ENCODE results near the gene SMARCD1.
"Not testable (repeated sequence)": the region's sequence is repeated elsewhere in the genome, so short reads cannot be mapped to it uniquely, and the experiment has no call there.

Gene SMARCD1

DNA sequence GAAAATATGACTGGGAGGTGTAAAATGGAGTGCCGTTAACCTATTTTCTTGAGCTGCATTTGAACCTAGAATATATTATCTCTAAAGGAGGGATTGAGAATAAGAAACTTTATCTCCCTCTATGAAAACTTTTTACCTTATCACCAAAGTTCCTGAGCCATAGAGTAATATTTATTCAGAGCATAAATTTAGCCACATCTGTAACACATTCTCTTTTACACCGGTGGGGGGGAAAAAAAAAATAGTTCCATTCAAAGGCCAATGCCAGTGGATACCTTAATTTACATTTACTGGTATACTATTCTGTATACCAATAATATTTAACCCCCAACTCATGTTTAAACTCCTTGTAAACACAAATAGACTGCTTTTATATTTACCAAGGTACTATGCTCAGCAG is 60.3 kb downstream of the SMARCD1 start:
- DNase-seq (ENCODE audit: low read depth in 1 of 2, low spot score in 1 of 2), result no peak
- H3K27ac ChIP-seq (replicated peaks), result no peak overlapping the region
- H3K4me3 ChIP-seq (replicated peaks; ENCODE audit: insufficient read depth, low read length), result no peak overlapping the region
- TF ChIP-seq POLR2AphosphoS5 (IDR thresholded peaks at IDR 0.05; ENCODE audit: low read depth) (no peak), GABPA (IDR thresholded peaks at IDR 0.05; ENCODE audit: low read depth) (no peak), SPI1 (IDR thresholded peaks at IDR 0.05; ENCODE audit: borderline replicate concordance, low read depth) (no peak)
- TF ChIP-seq, protein P1, sequence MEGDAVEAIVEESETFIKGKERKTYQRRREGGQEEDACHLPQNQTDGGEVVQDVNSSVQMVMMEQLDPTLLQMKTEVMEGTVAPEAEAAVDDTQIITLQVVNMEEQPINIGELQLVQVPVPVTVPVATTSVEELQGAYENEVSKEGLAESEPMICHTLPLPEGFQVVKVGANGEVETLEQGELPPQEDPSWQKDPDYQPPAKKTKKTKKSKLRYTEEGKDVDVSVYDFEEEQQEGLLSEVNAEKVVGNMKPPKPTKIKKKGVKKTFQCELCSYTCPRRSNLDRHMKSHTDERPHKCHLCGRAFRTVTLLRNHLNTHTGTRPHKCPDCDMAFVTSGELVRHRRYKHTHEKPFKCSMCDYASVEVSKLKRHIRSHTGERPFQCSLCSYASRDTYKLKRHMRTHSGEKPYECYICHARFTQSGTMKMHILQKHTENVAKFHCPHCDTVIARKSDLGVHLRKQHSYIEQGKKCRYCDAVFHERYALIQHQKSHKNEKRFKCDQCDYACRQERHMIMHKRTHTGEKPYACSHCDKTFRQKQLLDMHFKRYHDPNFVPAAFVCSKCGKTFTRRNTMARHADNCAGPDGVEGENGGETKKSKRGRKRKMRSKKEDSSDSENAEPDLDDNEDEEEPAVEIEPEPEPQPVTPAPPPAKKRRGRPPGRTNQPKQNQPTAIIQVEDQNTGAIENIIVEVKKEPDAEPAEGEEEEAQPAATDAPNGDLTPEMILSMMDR (IDR thresholded peaks at IDR 0.05; ENCODE audit: insufficient read depth, low read length), result no peak
- TF ChIP-seq, protein P2, sequence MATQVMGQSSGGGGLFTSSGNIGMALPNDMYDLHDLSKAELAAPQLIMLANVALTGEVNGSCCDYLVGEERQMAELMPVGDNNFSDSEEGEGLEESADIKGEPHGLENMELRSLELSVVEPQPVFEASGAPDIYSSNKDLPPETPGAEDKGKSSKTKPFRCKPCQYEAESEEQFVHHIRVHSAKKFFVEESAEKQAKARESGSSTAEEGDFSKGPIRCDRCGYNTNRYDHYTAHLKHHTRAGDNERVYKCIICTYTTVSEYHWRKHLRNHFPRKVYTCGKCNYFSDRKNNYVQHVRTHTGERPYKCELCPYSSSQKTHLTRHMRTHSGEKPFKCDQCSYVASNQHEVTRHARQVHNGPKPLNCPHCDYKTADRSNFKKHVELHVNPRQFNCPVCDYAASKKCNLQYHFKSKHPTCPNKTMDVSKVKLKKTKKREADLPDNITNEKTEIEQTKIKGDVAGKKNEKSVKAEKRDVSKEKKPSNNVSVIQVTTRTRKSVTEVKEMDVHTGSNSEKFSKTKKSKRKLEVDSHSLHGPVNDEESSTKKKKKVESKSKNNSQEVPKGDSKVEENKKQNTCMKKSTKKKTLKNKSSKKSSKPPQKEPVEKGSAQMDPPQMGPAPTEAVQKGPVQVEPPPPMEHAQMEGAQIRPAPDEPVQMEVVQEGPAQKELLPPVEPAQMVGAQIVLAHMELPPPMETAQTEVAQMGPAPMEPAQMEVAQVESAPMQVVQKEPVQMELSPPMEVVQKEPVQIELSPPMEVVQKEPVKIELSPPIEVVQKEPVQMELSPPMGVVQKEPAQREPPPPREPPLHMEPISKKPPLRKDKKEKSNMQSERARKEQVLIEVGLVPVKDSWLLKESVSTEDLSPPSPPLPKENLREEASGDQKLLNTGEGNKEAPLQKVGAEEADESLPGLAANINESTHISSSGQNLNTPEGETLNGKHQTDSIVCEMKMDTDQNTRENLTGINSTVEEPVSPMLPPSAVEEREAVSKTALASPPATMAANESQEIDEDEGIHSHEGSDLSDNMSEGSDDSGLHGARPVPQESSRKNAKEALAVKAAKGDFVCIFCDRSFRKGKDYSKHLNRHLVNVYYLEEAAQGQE (IDR thresholded peaks at IDR 0.05; ENCODE audit: insufficient replicate concordance, low read depth), result no peak
- no peaks in the 10 kb centered on the region for H3K27me3 ChIP-seq (ENCODE audit: insufficient read depth, poor library complexity, severe bottlenecking)

GRCh38 chr12:50147281-50147680 is 62.1 kb downstream of the SMARCD1 start:
- no peak overlapping the region for H3K4me3 ChIP-seq (replicated peaks; ENCODE audit: insufficient read depth, low read length)
- no peak for TF ChIP-seq POLR2AphosphoS5 (IDR thresholded peaks at IDR 0.05; ENCODE audit: low read depth)
- TF ChIP-seq GABPA (IDR thresholded peaks at IDR 0.05; ENCODE audit: low read depth), result no peak
- TF ChIP-seq SPI1 (IDR thresholded peaks at IDR 0.05; ENCODE audit: borderline replicate concordance, low read depth), result no peak
- TF ChIP-seq, protein P2 (IDR thresholded peaks at IDR 0.05; ENCODE audit: insufficient replicate concordance, low read depth), result no peak
- TF ChIP-seq, protein P1 (IDR thresholded peaks at IDR 0.05; ENCODE audit: insufficient read depth, low read length), result no peak
- no peak overlapping the region for H3K27ac ChIP-seq (replicated peaks)
- no peaks in the 10 kb centered on the region for H3K27me3 ChIP-seq (ENCODE audit: insufficient read depth, poor library complexity, severe bottlenecking)
- no peak for DNase-seq (ENCODE audit: low read depth in 1 of 2, low spot score in 1 of 2)

DNA sequence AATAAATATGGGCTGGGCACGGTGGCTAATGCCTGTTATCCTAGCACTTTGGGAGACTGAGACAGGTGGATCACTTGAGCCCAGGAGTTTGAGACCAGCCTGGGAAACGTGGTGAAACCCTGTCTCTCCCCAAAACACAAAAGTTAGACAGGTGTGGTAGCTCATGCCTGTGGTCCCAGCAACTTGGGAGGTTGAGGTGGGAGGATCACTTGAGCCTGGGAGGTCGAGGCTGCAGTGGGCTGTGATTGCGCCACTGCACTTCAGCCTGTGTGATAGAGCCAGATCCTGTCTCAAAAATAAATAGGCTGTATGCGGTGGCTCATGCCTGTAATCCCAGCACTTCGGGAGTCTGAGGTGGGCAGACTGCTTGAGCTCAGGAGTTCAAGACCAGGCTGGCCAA is 62.9 kb downstream of the SMARCD1 start:
- not testable (repeated sequence) for H3K27me3 ChIP-seq (ENCODE audit: insufficient read depth, poor library complexity, severe bottlenecking); H3K4me3 ChIP-seq (replicated peaks; ENCODE audit: insufficient read depth, low read length); H3K27ac ChIP-seq (replicated peaks); DNase-seq (ENCODE audit: low read depth in 1 of 2, low spot score in 1 of 2)

DNA sequence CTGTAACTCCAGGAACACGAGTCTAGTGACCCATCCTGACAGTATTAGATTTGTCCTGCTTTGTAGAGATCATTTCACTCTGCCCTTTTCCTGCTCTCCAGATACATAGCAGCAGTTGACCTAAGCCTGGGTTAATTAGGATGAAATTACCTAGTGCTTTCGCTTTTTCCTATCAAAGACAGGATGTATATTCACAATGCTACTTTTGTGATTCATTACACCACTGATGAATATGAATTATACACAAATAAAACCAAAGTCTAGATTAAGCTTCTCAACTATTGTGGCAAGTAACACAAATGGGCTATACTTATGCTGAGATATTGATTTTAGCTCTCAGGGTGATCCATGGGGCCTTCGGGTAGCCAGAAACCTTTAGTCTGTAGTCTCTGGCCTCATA is 64.2 kb downstream of the SMARCD1 start:
- no peak overlapping the region for H3K27ac ChIP-seq (replicated peaks)
- no peak overlapping the region for H3K4me3 ChIP-seq (replicated peaks; ENCODE audit: insufficient read depth, low read length)
- TF ChIP-seq GABPA (IDR thresholded peaks at IDR 0.05; ENCODE audit: low read depth) (no peak), POLR2AphosphoS5 (IDR thresholded peaks at IDR 0.05; ENCODE audit: low read depth) (no peak), SPI1 (IDR thresholded peaks at IDR 0.05; ENCODE audit: borderline replicate concordance, low read depth) (no peak)
- TF ChIP-seq, protein P1 (IDR thresholded peaks at IDR 0.05; ENCODE audit: insufficient read depth, low read length), result no peak
- TF ChIP-seq, protein P2 (IDR thresholded peaks at IDR 0.05; ENCODE audit: insufficient replicate concordance, low read depth), result no peak
- no peak for DNase-seq (ENCODE audit: low read depth in 1 of 2, low spot score in 1 of 2)
- H3K27me3 ChIP-seq (ENCODE audit: insufficient read depth, poor library complexity, severe bottlenecking), result no peaks in the 10 kb centered on the region

All from HL-60 (cell line).